Activated CD8-positive, alpha-beta memory T cell treated with anti-CD3 and anti-CD28 coated beads, Interleukin-2, amount 10 ng/mL, durations not matched to agents 7 days and 5 days (primary cell): ENCODE measurements around the gene TUSC2. TPM values are rescaled to one million over a fixed set of nuclear protein-coding genes. Genes with fewer than 3 reads are reported as not detected.
A peak's percentile ranks its signal among the peaks of the same experiment; 100 is the strongest.

Source experiments
- ATAC-seq: fragments of 150-1000 bp; cut with Tn5 transposase; one replicate; pipeline ENCODE4 v1.10.0; 2021; ENCODE audit warnings: moderate library complexity
- CTCF ChIA-PET: fragments of 350-600 bp; sonication (Branson Sonifier 250); formaldehyde crosslinking; loops from one replicate; lab custom pipeline; 2021; ENCODE audit warnings: antibody characterized with exemption; lab: Charles Lee
- DNase-seq: peaks from one replicate; pipeline ENCODE4 v3.0.0-alpha.2; 2020
- H3K27ac Mint-ChIP-seq: one replicate; pipeline ENCODE4 v1.8.0; 2021; ENCODE audit warnings: mild to moderate bottlenecking, mixed read lengths
- H3K27me3 Mint-ChIP-seq: one replicate; pipeline ENCODE4 v1.8.0; 2021; ENCODE audit warnings: mixed read lengths
- H3K36me3 Mint-ChIP-seq: one replicate; pipeline ENCODE4 v1.8.0; 2021; ENCODE audit warnings: mild to moderate bottlenecking, mixed read lengths
- H3K4me1 Mint-ChIP-seq: one replicate; pipeline ENCODE4 v1.8.0; 2021; ENCODE audit warnings: mixed read lengths
- H3K4me3 Mint-ChIP-seq: one replicate; pipeline ENCODE4 v1.8.0; 2021; ENCODE audit warnings: mild to moderate bottlenecking, moderate library complexity, mixed read lengths
- H3K9me3 Mint-ChIP-seq: one replicate; pipeline ENCODE4 v1.8.0; 2022; ENCODE audit warnings: low read depth, mixed read lengths
- total RNA-seq, 2 experiments: library from RNA; stranded (reverse); gene quantifications; one replicate each; pipeline ENCODE4 v1.2.3, GENCODE V29; 2021

TUSC2 gene
- total RNA-seq, 2 experiments from 2014 or later: 20.4 to 25.0 TPM

GRCh38 chr3:50359760-50360110 is 31.7 kb upstream of the TUSC2 start:
- ATAC-seq: no peak

DNA sequence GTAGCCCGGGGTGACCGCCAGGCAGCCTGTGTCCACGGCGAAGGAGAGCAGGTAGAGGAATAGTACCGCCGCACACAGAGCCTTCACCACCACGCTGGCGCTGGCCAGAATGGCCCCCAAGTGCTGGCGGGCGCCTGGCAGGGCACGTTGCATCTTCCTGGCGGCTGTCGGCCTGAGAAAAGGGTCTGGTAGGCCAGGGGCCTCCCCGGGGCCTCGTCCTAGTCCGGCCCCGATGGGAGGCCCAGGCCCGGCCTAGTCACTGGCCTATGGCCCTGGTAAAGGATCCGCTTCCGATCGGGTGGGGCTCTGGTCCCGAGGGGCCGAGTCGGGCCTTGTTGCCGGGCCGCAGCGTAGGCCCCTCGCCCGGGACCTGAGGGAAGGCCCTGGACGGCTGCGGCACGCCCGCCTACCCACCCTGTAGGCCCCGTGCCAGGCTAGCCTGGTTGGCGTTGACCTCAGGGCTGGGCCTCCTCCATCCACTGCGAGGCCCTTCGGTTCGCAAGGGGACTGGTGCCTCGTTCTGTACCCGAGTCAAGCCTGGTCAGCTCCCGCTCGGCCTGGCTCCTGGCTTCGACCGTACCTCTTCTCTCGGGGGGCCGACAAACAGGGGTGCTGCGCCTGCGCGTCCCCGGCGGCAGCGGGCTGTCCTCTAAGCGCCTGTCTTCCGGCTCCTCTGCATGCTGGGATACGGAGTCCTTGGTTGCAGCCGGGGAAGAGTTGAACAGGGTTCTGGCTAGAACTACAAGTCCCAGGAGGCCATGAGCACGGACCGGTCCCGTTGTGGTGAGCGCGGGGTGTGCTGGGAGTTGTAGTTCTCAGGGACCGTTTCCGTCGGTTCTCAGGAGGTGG is 31.1 kb upstream of the TUSC2 start, which contains the start of gene TMEM115:
TMEM115 (minus strand) TSS at position 611 of the 849 bp plus-strand sequence; CDS start at position 153, 458 bp downstream.
- H3K4me1 Mint-ChIP-seq: peaks cover 43% of the 10 kb centered on the region
- no peaks in the 10 kb centered on the region for H3K27me3 Mint-ChIP-seq
- H3K27ac Mint-ChIP-seq: peak within 1 kb of the TSS; percentile 89

More at GRCh38 chr3:50359760-50360110, 31.7 kb upstream of the TUSC2 start:
- Mint-ChIP-seq H3K27ac (peak overlapping the region; percentile 89), H3K36me3 (peaks cover 2% of the 10 kb centered on the region), H3K4me1 (peaks cover 39% of the 10 kb centered on the region), H3K27me3 (no peaks in the 10 kb centered on the region), H3K9me3 (no peaks in the 10 kb centered on the region), H3K4me3 (peak overlapping the region; percentile 93)
- no peak for DNase-seq
- CTCF ChIA-PET: interaction anchor here (0.7 to 2.3 kb wide), 4 partner anchors 9 to 182 kb away, joined by 4 to 6 read pairs (median 4); partner anchors contain the start of genes CYB561D2 and NPRL2

GRCh38 chr3:50358355-50358910 is 30.4 kb upstream of the TUSC2 start:
- CTCF ChIA-PET: interaction anchor here (2.1 to 2.3 kb wide), 2 partner anchors 11 to 184 kb away, joined by 6 to 20 read pairs; no protein-coding TSS in a partner anchor
- Mint-ChIP-seq H3K27me3 (no peaks in the 10 kb centered on the region), H3K4me3 (peak overlapping the region; percentile 93), H3K9me3 (no peaks in the 10 kb centered on the region), H3K36me3 (peaks cover 8% of the 10 kb centered on the region), H3K27ac (peak overlapping the region; percentile 84), H3K4me1 (peaks cover 44% of the 10 kb centered on the region)
- DNase-seq (no peak), ATAC-seq (no peak)

More for the DNA sequence above, 31.1 kb upstream of the TUSC2 start, which contains the start of gene TMEM115:
- H3K9me3 Mint-ChIP-seq: no peaks in the 10 kb centered on the region
- H3K4me3 Mint-ChIP-seq: peak within 1 kb of the TSS; percentile 93
- CTCF ChIA-PET: interaction anchor here (0.7 to 2.3 kb wide), 4 partner anchors 8 to 183 kb away, joined by 4 to 6 read pairs (median 4); partner anchors contain the start of genes CYB561D2 and NPRL2
- peaks cover 7% of the 10 kb centered on the region for H3K36me3 Mint-ChIP-seq
- ATAC-seq: peak; percentile 100
- peak; percentile 99 for DNase-seq

GRCh38 chr3:50357481-50357880 is 29.5 kb upstream of the TUSC2 start:
- Mint-ChIP-seq H3K36me3 (peaks cover 10% of the 10 kb centered on the region), H3K4me1 (peaks cover 47% of the 10 kb centered on the region), H3K27me3 (no peaks in the 10 kb centered on the region), H3K27ac (peak overlapping the region; percentile 45), H3K4me3 (peak overlapping the region; percentile 93), H3K9me3 (no peaks in the 10 kb centered on the region)
- DNase-seq (no peak), ATAC-seq (no peak)
- CTCF ChIA-PET: interaction anchor here (0.8 to 2.1 kb wide), 7 partner anchors 10 to 185 kb away, joined by 3 to 20 read pairs (median 4); partner anchors contain the start of genes HYAL3, NAA80 and ZMYND10

DNA sequence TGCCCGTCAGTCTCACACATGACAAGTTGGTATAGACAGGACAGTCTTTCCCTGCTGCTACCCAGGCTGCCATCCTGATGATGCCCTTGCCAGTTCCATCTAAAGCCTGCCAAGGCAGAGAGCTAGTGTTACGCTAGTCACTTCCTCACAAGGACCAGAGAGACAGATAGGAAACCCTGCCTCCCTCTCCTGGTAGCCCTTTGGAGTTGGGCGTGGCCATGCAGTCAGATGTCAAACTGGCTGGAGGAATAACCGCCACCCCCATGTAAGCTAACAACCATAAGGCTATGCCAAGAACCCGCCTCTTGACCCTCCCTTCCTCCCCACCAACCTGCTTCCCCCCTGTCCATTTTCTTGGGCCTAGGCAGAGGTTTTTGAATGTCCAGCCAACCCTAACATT is 28.5 kb upstream of the TUSC2 start:
- CTCF ChIA-PET: interaction anchor here (0.7 to 2.1 kb wide), 5 partner anchors 9 to 186 kb away, joined by 3 to 20 read pairs (median 3); partner anchors contain the start of gene ZMYND10
- ATAC-seq (no peak), DNase-seq (no peak)
- Mint-ChIP-seq H3K4me1 (peaks cover 51% of the 10 kb centered on the region), H3K27me3 (no peaks in the 10 kb centered on the region), H3K27ac (peak overlapping the region; percentile 45), H3K4me3 (peak overlapping the region; percentile 13), H3K36me3 (peaks cover 10% of the 10 kb centered on the region), H3K9me3 (no peaks in the 10 kb centered on the region)

DNA sequence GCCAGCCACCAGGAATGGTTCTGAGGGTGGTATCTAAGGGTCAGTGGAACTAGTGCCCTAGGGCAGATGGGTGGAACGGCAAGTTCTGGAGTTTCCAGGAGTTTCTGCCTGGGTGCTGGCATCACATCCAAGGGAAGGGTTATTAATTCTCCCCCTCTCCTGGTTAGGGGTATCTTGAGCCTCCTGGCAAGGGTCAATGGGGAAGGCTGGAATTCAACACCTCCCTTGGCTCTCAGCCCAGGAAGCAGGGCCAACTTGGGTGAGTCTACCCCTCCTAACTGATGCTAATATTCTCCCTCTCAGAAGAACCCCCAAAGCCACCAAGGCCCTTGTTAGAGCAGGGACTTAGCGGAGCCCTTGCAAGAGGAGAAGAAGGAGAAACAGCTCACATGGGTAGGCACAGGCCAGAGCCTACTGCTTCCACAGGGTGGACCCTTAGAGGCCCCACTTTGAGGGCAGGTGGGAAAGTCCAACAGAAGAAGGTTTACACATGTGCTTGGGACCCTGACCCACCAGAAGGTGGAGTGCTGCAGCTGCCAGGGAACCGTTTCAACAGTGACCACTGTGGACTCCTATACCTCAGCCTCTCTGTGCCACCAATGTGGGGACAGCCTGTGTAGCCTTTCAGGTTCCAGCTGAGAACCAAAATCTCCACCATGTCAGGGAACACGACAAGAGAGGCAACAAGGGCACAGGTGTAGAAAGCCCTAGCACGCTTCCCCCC is 28.0 kb upstream of the TUSC2 start:
- peak overlapping the region; percentile 13 for H3K4me3 Mint-ChIP-seq
- no peak for DNase-seq
- no peaks in the 10 kb centered on the region for H3K9me3 Mint-ChIP-seq
- no peaks in the 10 kb centered on the region for H3K27me3 Mint-ChIP-seq
- peaks cover 57% of the 10 kb centered on the region for H3K4me1 Mint-ChIP-seq
- no peak for ATAC-seq
- peak overlapping the region; percentile 45 for H3K27ac Mint-ChIP-seq
- H3K36me3 Mint-ChIP-seq: peaks cover 11% of the 10 kb centered on the region
- CTCF ChIA-PET: interaction anchor here (0.7 to 2.1 kb wide), 2 partner anchors 8 to 17 kb away, joined by 3 to 20 read pairs; no protein-coding TSS in a partner anchor

- no peak for ATAC-seq
- H3K4me3 Mint-ChIP-seq: no peak overlapping the region
- peaks cover 11% of the 10 kb centered on the region for H3K36me3 Mint-ChIP-seq
- DNase-seq: no peak
- CTCF ChIA-PET: interaction anchor here (0.8 to 1.4 kb wide), 2 partner anchors 14 to 27 kb away, joined by 3 to 5 read pairs; partner anchors contain the start of genes RASSF1 and TUSC2
- no peak overlapping the region for H3K27ac Mint-ChIP-seq
- H3K9me3 Mint-ChIP-seq: no peaks in the 10 kb centered on the region
- peaks cover 61% of the 10 kb centered on the region for H3K4me1 Mint-ChIP-seq
- no peaks in the 10 kb centered on the region for H3K27me3 Mint-ChIP-seq
Measured at GRCh38 chr3:50354850-50355249, 26.8 kb upstream of the TUSC2 start.

DNA sequence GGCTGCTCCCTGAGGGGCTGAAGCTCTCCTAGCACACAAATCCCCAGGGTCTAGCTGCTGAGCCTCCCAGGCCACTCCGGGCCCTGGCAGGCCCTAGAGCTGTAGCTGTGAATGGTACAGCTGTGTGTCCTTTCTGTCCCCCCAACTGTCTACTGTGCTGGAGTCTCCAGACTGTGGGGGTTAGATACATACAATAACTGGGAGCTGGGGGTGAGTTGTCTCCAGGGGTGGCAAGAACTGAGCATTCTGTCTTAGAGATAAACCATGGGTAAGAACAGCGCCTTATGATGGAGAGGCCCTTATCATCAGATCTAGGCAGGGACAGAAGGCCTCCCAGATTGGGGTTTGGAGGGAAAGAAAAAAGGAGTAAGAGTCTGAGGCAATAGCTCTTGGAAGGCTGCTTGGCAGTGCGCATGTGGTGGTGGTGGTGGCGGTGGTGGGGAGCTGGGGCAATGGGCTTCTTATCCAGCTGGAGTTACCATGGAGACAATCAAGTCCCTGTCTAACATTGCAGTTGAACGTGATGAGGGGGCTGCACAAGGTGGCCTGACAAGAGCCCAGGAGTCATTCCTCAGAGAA is 26.3 kb upstream of the TUSC2 start:
- Mint-ChIP-seq H3K9me3 (no peaks in the 10 kb centered on the region), H3K4me3 (no peak overlapping the region), H3K4me1 (peaks cover 62% of the 10 kb centered on the region), H3K27me3 (no peaks in the 10 kb centered on the region), H3K27ac (no peak overlapping the region), H3K36me3 (peaks cover 11% of the 10 kb centered on the region)
- CTCF ChIA-PET: interaction anchor here (0.8 to 2.3 kb wide), 4 partner anchors 13 to 188 kb away, joined by 3 to 11 read pairs (median 4); partner anchors contain the start of genes RASSF1 and TUSC2
- no peak for DNase-seq
- ATAC-seq: no peak

DNA sequence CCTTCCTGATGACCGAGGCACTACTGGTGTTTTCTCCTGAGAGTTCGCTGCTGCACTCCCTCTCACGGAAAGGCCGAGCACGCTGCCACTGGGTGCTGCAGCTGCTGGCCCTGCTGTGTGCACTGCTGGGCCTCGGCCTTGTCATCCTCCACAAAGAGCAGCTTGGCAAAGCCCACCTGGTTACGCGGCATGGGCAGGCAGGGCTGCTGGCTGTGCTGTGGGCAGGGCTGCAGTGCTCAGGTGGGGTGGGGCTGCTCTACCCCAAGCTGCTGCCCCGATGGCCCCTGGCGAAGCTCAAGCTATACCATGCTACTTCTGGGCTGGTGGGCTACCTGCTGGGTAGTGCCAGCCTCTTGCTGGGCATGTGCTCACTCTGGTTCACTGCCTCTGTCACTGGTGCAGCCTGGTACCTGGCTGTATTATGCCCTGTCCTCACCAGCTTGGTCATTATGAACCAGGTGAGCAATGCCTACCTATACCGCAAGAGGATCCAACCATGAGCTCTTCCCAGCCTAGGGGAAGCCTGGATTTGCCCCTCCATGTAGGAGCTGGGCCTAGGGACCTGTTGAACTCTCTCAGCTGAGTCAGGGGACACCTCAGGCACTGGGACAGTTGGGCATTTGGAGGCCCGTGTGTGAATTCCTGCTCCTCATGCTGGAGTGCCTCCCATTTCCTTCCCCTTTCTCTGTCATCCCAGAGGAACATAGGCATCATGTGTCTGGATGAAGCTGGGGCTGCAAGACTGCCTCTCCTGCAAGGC is 25.4 kb upstream of the TUSC2 start:
- H3K36me3 Mint-ChIP-seq: peaks cover 14% of the 10 kb centered on the region
- CTCF ChIA-PET: interaction anchor here (0.6 to 7.2 kb wide), 8 partner anchors 9 to 189 kb away, joined by 3 to 37 read pairs (median 4); partner anchors contain the start of gene RASSF1
- no peaks in the 10 kb centered on the region for H3K9me3 Mint-ChIP-seq
- ATAC-seq (no peak), DNase-seq (no peak)
- peak overlapping the region; percentile 32 for H3K27ac Mint-ChIP-seq
- H3K4me1 Mint-ChIP-seq: peaks cover 68% of the 10 kb centered on the region
- H3K27me3 Mint-ChIP-seq: no peaks in the 10 kb centered on the region
- H3K4me3 Mint-ChIP-seq: no peak overlapping the region

- no peaks in the 10 kb centered on the region for H3K9me3 Mint-ChIP-seq
- H3K27me3 Mint-ChIP-seq: no peaks in the 10 kb centered on the region
- H3K4me1 Mint-ChIP-seq: peaks cover 68% of the 10 kb centered on the region
- ATAC-seq (no peak), DNase-seq (no peak)
- CTCF ChIA-PET: interaction anchor here (0.8 to 7.2 kb wide), 6 partner anchors 8 to 190 kb away, joined by 3 to 37 read pairs (median 4); partner anchors contain the start of gene RASSF1
- no peak overlapping the region for H3K4me3 Mint-ChIP-seq
- H3K36me3 Mint-ChIP-seq: peaks cover 21% of the 10 kb centered on the region
- H3K27ac Mint-ChIP-seq: peak overlapping the region; percentile 32
Measured at GRCh38 chr3:50352781-50353180, 24.8 kb upstream of the TUSC2 start.

GRCh38 chr3:50351323-50351697 is 23.3 kb upstream of the TUSC2 start:
- peaks cover 22% of the 10 kb centered on the region for H3K36me3 Mint-ChIP-seq
- H3K4me3 Mint-ChIP-seq: peak overlapping the region; percentile 93
- ATAC-seq (no peak), DNase-seq (no peak)
- no peaks in the 10 kb centered on the region for H3K9me3 Mint-ChIP-seq
- no peaks in the 10 kb centered on the region for H3K27me3 Mint-ChIP-seq
- CTCF ChIA-PET: interaction anchor here (1.2 to 8.3 kb wide), 6 partner anchors 8 to 191 kb away, joined by 3 to 64 read pairs (median 6); partner anchors contain the start of gene TMEM115
- peak overlapping the region; percentile 97 for H3K27ac Mint-ChIP-seq
- peaks cover 65% of the 10 kb centered on the region for H3K4me1 Mint-ChIP-seq
